HCT116 (cell line): ENCODE measurements around the gene MICAL3. TPM values are rescaled to one million over a fixed set of nuclear protein-coding genes. Genes with fewer than 3 reads are reported as not detected.
"Not testable (repeated sequence)": the region's sequence is repeated elsewhere in the genome, so short reads cannot be mapped to it uniquely, and the experiment has no call there.

Source experiments
- ATAC-seq: fragments of 200-7000 bp; cut with Tn5 transposase; 2 replicates; pipeline ENCODE4 v1.9.1; 2020; ENCODE audit warnings: mild to moderate bottlenecking, moderate library complexity
- BruUV-seq: library from RNA; stranded (reverse); fragments of 400-500 nt; replicated peaks from 2 replicates; lab custom pipeline; 2021; lab: Mats Ljungman, UMichigan
- CTCF ChIA-PET: fragments of 300-600 bp; sonication (Branson Sonifier 250); formaldehyde crosslinking; loops from one replicate; lab custom pipeline; 2021; ENCODE audit warnings: antibody characterized with exemption; lab: Charles Lee
- POLR2A ChIA-PET: fragments of 300-600, 350-600 bp; sonication (Branson Sonifier 250); formaldehyde crosslinking; loops from one replicate; lab custom pipeline; 2021; ENCODE audit warnings: antibody characterized with exemption; lab: Charles Lee
- RAD21 ChIA-PET, 2 experiments: fragments of 300-600 bp; sonication (Branson Sonifier 250); formaldehyde crosslinking; loops; one replicate each; lab custom pipeline; 2023; ENCODE audit warnings: low total read pairs in 2 of 2; ENCODE audit not compliant: uncharacterized antibody in 2 of 2, unreplicated experiment in 2 of 2, low non-redundant PET in 1 of 2; lab: Charles Lee
- DNase-seq: peaks from one replicate; pipeline ENCODE4 v3.0.0-alpha.2; 2010; ENCODE audit warnings: low read depth, low spot score
- H2AFZ ChIP-seq: fragments of 200-600 bp; shearing (Covaris generic), sonication (generic); 2 replicates; pipeline ENCODE4 v1.6.1; 2017; ENCODE audit warnings: low read depth, mixed run types, mixed read lengths, antibody characterized with exemption, low read length; ENCODE audit not compliant: poor library complexity, severe bottlenecking
- H3K27ac ChIP-seq: 2 replicates; pipeline ENCODE4 v1.5.1; 2012; ENCODE audit warnings: low read depth, low read length
- H3K27me3 ChIP-seq: fragments of 200-600 bp; sonication (generic); 2 replicates; pipeline ENCODE4 v1.6.1; 2016; ENCODE audit warnings: mixed run types, low read length, mixed read lengths; ENCODE audit not compliant: insufficient read depth
- H3K36me3 ChIP-seq, 2 experiments: fragments of 200-500 bp in 1 of 2; fragments of 200-600 bp in 1 of 2; sonication (Bioruptor generic) in 1 of 2; sonication (generic) in 1 of 2; 2 replicates each; pipeline versions ENCODE4 v1.5.1 to v1.6.1; 2014 to 2016; ENCODE audit warnings: low read length in 2 of 2, inconsistent platforms in 1 of 2, mixed read lengths in 1 of 2, mixed run types in 1 of 2; ENCODE audit not compliant: insufficient read depth in 2 of 2, control insufficient read depth in 1 of 2
- H3K4me1 ChIP-seq, 2 experiments: fragments of 200-600 bp in 1 of 2; sonication (generic) in 1 of 2; 2 replicates each; pipeline versions ENCODE4 v1.5.1 to v1.6.1; 2012 to 2017; ENCODE audit warnings: low read length in 2 of 2, inconsistent platforms in 1 of 2, mild to moderate bottlenecking in 1 of 2, mixed read lengths in 1 of 2, mixed run types in 1 of 2, moderate library complexity in 1 of 2; ENCODE audit not compliant: insufficient read depth in 2 of 2, control insufficient read depth in 1 of 2
- H3K4me2 ChIP-seq: fragments of 200-600 bp; sonication (generic); 2 replicates; pipeline ENCODE4 v1.6.1; 2017; ENCODE audit warnings: mixed run types, low read length, mixed read lengths
- H3K4me3 ChIP-seq, 2 experiments: fragments of 200-600 bp in 1 of 2; sonication (generic) in 1 of 2; replicated peaks in 1 of 2; 2 replicates each; pipeline ENCODE4 v1.5.1; 2011 to 2016; ENCODE audit warnings: low read length in 2 of 2, control low read depth in 1 of 2, low read depth in 1 of 2, mild to moderate bottlenecking in 1 of 2, mixed read lengths in 1 of 2, mixed run types in 1 of 2
- H3K79me2 ChIP-seq: fragments of 200-600 bp; sonication (generic); 2 replicates; pipeline ENCODE4 v1.6.1; 2017; ENCODE audit warnings: mild to moderate bottlenecking, mixed run types, low read length, moderate library complexity, mixed read lengths; ENCODE audit not compliant: insufficient read depth
- H3K9ac ChIP-seq: fragments of 200-600 bp; sonication (generic); 2 replicates; pipeline ENCODE4 v1.6.1; 2016; ENCODE audit warnings: low read length, mixed read lengths
- H3K9me2 ChIP-seq: fragments of 200-600 bp; sonication (generic), shearing (Covaris generic); 2 replicates; pipeline ENCODE4 v1.6.1; 2017; ENCODE audit warnings: mixed run types, mild to moderate bottlenecking, moderate library complexity; ENCODE audit not compliant: insufficient read depth
- H3K9me3 ChIP-seq, 2 experiments: fragments of 200-500 bp in 1 of 2; fragments of 200-600 bp in 1 of 2; sonication (Bioruptor generic) in 1 of 2; sonication (generic) in 1 of 2; 2 replicates each; pipeline ENCODE4 v1.6.1; 2014 to 2017; ENCODE audit warnings: low read length in 2 of 2, mixed read lengths in 2 of 2, inconsistent platforms in 1 of 2, low read depth in 1 of 2, mild to moderate bottlenecking in 1 of 2, mixed run types in 1 of 2, moderate library complexity in 1 of 2; ENCODE audit not compliant: control insufficient read depth in 1 of 2, insufficient read depth in 1 of 2
- H4K20me1 ChIP-seq: fragments of 200-600 bp; sonication (generic), shearing (Covaris generic); 2 replicates; pipeline ENCODE4 v1.6.1; 2017; ENCODE audit warnings: mixed run types, mild to moderate bottlenecking, moderate library complexity; ENCODE audit not compliant: insufficient read depth
- EGR1 ChIP-seq: IDR thresholded peaks from 2 replicates; pipeline ENCODE4 v1.6.1; 2012; ENCODE audit warnings: low read depth
- EZH2 ChIP-seq: fragments of 200-600 bp; sonication (generic); IDR thresholded peaks from 2 replicates; pipeline ENCODE4 v1.6.1; 2017; ENCODE audit warnings: antibody characterized with exemption, mixed run types
- EZH2phosphoT487 ChIP-seq: fragments of 200-600 bp; IDR thresholded peaks from 2 replicates; pipeline ENCODE4 v1.6.1; 2018; ENCODE audit warnings: antibody characterized with exemption, borderline replicate concordance
- POLR2AphosphoS5 ChIP-seq: IDR thresholded peaks from 2 replicates; pipeline ENCODE4 v1.6.1; 2011; ENCODE audit warnings: mild to moderate bottlenecking, low read depth, low read length, moderate library complexity
- REST ChIP-seq: IDR thresholded peaks from 2 replicates; pipeline ENCODE4 v1.6.1; 2012; ENCODE audit warnings: low read depth
- TCF7L2 ChIP-seq: IDR thresholded peaks from 2 replicates; pipeline ENCODE4 v1.7.0; 2011; ENCODE audit warnings: borderline replicate concordance, inconsistent platforms; ENCODE audit not compliant: insufficient read depth, insufficient read length; ENCODE audit errors: extremely low read depth
- YY1 ChIP-seq: IDR thresholded peaks from 2 replicates; pipeline ENCODE4 v1.6.1; 2011; ENCODE audit warnings: low read length, low read depth, moderate library complexity, mild to moderate bottlenecking; ENCODE audit not compliant: insufficient replicate concordance; ENCODE audit errors: extremely low read depth
- ZBTB33 ChIP-seq: IDR thresholded peaks from 2 replicates; pipeline ENCODE4 v1.6.1; 2011; ENCODE audit warnings: mild to moderate bottlenecking, low read length, moderate library complexity; ENCODE audit not compliant: insufficient replicate concordance; ENCODE audit errors: extremely low read depth
- ZFX ChIP-seq: fragments of 450-650 bp; IDR thresholded peaks from 2 replicates; pipeline ENCODE4 v1.6.1; 2017
- intact Hi-C: fragments of 100-400 bp; cut with micrococcal nuclease; formaldehyde crosslinking; loops from 2 replicates; pipeline ENCODE4 v1.10.0; 2022
- total RNA-seq: library from RNA; stranded (reverse); gene quantifications from one replicate; pipeline ENCODE4 v1.2.1, GENCODE V29; 2021; ENCODE audit not compliant: unreplicated experiment

Gene MICAL3
- total RNA-seq, 1 experiment from 2014 or later = 30.8 TPM

- TF ChIP-seq ZBTB33 = no peak
- TF ChIP-seq POLR2AphosphoS5 = no peak
These were observed 260.3 kb downstream of the MICAL3 start (continued) for GRCh38 chr22:17764036-17764435.

GRCh38 chr22:17763442-17763841 lies 260.9 kb downstream of the MICAL3 start:
- H2AFZ ChIP-seq, H3K27ac ChIP-seq, POLR2A ChIA-PET, ATAC-seq, H3K4me3 ChIP-seq, H3K9me2 ChIP-seq, H3K36me3 ChIP-seq, H3K27me3 ChIP-seq, H3K9ac ChIP-seq, intact Hi-C loops, H3K9me3 ChIP-seq, BruUV-seq, RAD21 ChIA-PET, H4K20me1 ChIP-seq, DNase-seq, H3K4me2 ChIP-seq: not testable (repeated sequence)
- CTCF ChIA-PET = interaction anchor here (0.6 kb wide), 1 partner anchor 21 kb away, joined by 3 read pairs; no protein-coding TSS in a partner anchor
- peaks cover 68% of the 10 kb centered on the region for H3K79me2 ChIP-seq
- peaks cover 6 to 11% of the 10 kb centered on the region in 2 experiments for H3K4me1 ChIP-seq

- DNase-seq (no peak), ATAC-seq (no peak)
- Histone ChIP-seq H3K27me3 (no peaks in the 10 kb centered on the region), H3K9me2 (no peaks in the 10 kb centered on the region), H3K4me3 (no peak overlapping the region), H3K36me3 (no peaks in the 10 kb centered on the region), H3K9me3 (no peaks in the 10 kb centered on the region), H3K4me1 (peaks cover 6 to 11% of the 10 kb centered on the region in 2 experiments), H3K27ac (no peak overlapping the region), H3K4me2 (no peak overlapping the region), H3K79me2 (peaks cover 55% of the 10 kb centered on the region), H4K20me1 (no peaks in the 10 kb centered on the region), H2AFZ (no peak overlapping the region), H3K9ac (no peak overlapping the region)
- BruUV-seq = no TSS peak
- intact Hi-C loops = no loop called here
- CTCF ChIA-PET = no interaction called here
- RAD21 ChIA-PET = no interaction called here
- POLR2A ChIA-PET = no interaction called here
- no peak for TF ChIP-seq EZH2phosphoT487
- TF ChIP-seq EGR1 = no peak
- no peak for TF ChIP-seq TCF7L2
- no peak for TF ChIP-seq EZH2
- no peak for TF ChIP-seq ZFX
- no peak for TF ChIP-seq YY1
- no peak for TF ChIP-seq REST
- TF ChIP-seq ZBTB33 = no peak
These were observed 263.2 kb downstream of the MICAL3 start for GRCh38 chr22:17761138-17761488.
